ENCODE measurements around the gene HOXD12.

HOXD12 gene

DNA sequence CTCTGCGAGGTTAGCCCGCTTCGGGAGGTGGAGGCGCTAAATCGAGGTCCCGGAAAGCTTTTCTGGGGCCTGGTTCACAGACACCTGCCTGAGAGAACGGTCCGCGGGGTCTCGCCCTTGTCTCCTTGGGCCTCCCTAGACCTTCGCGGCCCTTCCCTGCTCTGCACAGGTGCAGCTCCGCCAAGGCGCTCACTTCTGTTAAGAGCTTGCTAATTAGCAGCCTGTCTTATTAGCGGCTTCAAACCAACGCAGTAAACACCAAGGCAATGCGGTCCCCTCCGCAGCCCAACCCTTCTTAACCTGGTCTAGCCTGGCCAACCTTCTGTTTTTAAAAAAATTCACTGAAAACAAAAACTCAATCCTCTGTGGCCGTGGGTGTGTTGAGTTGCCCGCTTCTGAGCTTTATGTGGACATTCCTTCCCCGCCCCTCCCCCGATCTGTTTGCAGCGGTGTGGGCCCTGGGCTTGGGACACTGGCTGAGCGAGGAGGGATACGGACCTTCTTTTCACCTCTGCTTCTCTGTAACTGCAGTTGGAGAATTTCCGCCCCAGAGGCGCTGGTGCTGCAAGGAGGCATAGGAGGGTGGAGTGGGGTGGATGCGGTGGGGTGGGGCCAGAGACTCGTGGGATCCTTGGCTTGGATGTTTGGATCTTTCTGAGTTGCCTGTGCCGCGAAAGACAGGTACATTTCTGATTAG is 48.4 kb downstream of the HOXD12 start:
- no peak for DNase-seq (ENCODE audit: low spot score)

DNA sequence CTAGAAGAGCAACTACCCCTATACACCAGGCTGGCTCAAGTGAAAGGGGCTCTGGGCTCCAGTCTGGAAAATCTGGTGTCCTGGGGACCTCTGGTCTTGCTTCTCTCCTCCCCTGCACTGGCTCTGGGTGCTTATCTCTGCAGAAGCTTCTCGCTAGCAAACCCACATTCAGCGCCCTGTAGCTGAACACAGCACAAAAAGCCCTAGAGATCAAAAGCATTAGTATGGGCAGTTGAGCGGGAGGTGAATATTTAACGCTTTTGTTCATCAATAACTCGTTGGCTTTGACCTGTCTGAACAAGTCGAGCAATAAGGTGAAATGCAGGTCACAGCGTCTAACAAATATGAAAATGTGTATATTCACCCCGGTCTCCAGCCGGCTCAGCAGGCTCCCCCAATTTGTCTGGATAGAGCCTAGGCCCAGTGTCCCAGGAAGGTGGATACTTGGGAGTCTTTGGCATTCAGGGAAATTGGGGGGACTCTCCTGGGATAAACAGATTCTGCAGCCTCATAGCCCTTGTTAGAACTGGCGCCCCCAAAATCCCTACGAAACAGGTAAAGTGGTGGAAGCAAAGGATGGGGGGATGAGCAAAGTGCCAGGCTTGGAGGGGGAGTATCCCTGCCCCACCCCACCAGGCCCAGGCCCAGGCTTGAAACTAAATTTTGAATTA is 49.3 kb downstream of the HOXD12 start:
- no peak for DNase-seq (ENCODE audit: low spot score)

- no peak for DNase-seq (ENCODE audit: low spot score)
Observed at GRCh38 chr2:176149481-176149938, 49.9 kb downstream of the HOXD12 start.

DNA sequence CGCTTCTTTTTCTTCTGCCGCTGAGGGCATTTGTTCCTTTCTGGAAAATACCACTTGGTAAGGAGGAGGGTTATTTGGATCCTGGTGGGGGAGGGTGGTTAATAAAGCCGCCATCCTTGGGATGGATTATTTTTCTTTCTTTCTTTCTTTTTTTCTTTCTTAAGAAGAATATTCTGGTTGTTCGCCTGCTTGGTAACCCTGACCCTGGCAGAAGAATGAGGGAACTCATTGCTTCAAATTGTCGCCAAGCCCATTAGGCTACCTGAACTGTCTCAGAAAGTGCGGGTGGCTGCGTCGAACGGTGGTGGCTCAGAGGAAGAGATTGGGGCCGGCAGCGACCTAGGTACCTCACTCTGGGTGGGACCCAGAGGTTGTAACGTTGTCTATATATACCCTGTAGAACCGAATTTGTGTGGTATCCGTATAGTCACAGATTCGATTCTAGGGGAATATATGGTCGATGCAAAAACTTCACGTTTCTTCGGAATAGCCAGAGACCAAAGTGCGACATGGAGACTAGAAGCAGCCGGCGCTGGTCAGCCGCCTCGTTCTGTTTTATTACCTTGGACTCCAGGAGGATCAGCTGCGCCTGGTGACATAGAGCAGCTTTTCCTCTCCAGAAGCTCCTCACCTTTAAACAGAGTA is 50.5 kb downstream of the HOXD12 start:
- no peak for DNase-seq (ENCODE audit: low spot score)

GRCh38 chr2:176150584-176151441 is 51.2 kb downstream of the HOXD12 start:
- no peak for DNase-seq (ENCODE audit: low spot score)

DNA sequence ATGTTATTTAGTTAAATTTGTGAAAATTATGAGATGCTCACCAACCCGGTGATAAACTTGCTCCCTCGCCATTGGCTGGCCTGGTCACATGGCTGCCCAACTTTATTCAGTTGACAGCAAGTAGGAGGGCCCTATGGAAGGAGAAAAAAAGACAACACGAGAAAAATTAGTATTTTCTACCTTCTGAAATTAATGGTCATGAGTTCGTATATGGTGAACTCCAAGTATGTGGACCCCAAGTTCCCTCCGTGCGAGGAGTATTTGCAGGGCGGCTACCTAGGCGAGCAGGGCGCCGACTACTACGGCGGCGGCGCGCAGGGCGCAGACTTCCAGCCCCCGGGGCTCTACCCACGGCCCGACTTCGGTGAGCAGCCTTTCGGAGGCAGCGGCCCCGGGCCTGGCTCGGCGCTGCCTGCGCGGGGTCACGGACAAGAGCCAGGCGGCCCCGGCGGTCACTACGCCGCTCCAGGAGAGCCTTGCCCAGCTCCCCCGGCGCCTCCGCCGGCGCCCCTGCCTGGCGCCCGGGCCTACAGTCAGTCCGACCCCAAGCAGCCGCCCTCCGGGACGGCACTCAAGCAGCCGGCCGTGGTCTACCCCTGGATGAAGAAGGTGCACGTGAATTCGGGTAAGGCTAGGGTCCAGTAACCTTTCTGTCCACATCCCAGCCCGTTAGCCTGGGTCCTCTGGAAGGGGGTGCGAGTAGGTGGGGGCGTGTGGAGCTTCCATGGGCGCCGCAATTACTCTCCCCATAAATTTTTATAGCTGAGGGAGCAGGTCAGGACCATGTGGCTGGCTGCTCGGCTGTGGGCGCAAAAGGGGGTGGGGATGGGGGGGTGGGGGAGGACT is 52.1 kb downstream of the HOXD12 start, which contains the start of gene HOXD4:
TSS of gene HOXD4 (plus strand) at position 109 of the 846 bp plus-strand sequence. CDS start at position 193, 84 bp downstream.
- no peak for DNase-seq (ENCODE audit: low spot score)

Data from CD4-positive, alpha-beta T cell treated with Interleukin-2 at 100 ng/mL for 4 hours (primary cell).